GM12891 (cell line): ENCODE results near the gene VAMP4.

Source experiments
- POLR2A ChIP-seq: IDR thresholded peaks from 2 replicates; pipeline ENCODE4 v1.6.1; 2011; ENCODE audit warnings: low read depth, low read length, control low read depth
- POLR2AphosphoS5 ChIP-seq: IDR thresholded peaks from 2 replicates; pipeline ENCODE4 v1.6.1; 2011; ENCODE audit warnings: low read depth, low read length, control low read depth
- TAF1 ChIP-seq: IDR thresholded peaks from 2 replicates; pipeline ENCODE4 v1.6.1; 2011; ENCODE audit warnings: low read depth, low read length, control low read depth

GRCh38 chr1:171743081-171743870 lies 1.4 kb upstream of the VAMP4 start:
- no peak for TF ChIP-seq POLR2AphosphoS5
- TF ChIP-seq POLR2A = no peak
- no peak for TF ChIP-seq TAF1
